HG03064 (cell line): ENCODE data around the gene SARNP.

Source experiments
- ATAC-seq: cut with Tn5 transposase; IDR thresholded peaks from one replicate; pipeline ENCODE4 v1.9.1; 2021; ENCODE audit warnings: low read depth; ENCODE audit not compliant: unreplicated experiment

SARNP gene

GRCh38 chr12:55715833-55716581 lies 101.5 kb downstream of the SARNP start, which contains the start of gene BLOC1S1:
Gene BLOC1S1 (plus strand): TSS chr12:55716046. CDS start chr12:55716052, 6 bp downstream.
- peak; percentile 84 for ATAC-seq

DNA sequence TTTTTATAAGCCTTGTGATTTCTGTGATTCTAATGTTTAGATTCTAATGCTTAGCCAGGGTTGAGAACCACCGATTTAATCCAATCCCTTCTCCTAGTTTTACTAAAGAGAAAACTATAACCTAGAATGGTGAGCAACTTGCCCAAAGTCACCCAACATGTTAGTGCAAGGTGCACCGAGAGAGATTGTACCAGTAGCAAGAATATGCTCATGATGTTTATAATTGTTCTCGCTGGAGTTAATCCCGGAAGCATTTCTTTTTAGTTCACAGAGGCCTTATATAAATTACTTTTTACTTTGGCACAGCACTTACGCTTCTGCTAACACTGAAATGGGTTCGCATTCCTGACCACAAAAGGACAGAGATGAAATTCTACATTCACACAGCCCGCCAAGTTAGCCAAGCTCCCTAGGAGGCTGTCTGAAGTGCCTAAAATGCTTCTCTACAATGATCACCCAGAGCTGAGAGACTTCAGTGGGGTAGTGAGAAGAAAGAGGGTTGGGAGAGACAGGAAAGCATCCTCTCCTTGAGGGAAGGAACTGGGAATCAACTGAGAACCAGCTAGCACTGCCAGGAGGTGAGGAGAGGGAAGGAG lies 102.3 kb downstream of the SARNP start:
- no peak for ATAC-seq

DNA sequence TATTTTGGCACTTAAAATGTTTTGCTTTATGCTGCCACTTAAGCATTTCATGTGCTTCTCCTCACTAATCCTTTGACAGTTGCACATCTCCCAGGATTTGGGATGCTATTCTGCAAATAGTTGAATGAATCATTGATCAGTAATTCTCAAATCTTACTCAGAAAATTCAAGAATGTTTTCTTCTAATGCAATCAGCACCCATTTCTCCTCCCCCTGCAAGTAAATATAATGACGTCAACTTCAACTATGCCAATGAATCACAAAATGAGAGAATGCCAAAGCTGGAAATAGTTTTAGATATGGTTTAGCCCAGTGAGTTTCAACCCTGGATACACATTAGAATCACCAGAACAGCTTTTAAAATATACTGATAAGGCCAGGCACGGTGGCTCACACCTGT lies 103.8 kb downstream of the SARNP start:
- no peak for ATAC-seq

GRCh38 chr12:55712700-55713415 lies 104.7 kb downstream of the SARNP start:
- no peak for ATAC-seq

GRCh38 chr12:55711786-55712553 lies 105.6 kb downstream of the SARNP start:
- no peak for ATAC-seq

DNA sequence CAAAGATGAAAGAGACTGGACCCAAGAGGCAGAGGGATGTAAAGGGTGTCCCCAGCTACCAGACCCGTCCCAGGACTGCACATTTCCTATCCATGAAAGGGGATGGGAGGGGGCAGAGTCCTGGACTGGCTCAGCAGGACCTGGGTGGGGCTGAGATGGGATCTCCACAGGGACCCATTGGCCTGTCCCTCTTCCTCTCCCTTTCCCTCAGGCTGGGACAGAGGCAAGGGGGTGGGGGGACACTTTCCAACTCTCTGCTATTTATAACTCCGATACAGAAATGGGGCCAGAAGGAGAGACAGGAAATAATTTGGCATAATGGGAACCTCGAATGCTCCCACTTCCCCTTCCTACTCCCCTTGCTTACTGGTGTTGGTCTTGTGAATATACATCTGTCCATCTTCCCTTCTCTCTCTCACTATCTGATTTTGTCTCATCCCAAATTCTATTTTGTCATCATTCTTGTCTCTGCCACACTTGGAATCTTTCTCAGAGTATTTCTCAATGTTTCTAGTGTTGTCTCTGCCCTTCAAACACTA lies 108.8 kb downstream of the SARNP start:
- ATAC-seq, result no peak

DNA sequence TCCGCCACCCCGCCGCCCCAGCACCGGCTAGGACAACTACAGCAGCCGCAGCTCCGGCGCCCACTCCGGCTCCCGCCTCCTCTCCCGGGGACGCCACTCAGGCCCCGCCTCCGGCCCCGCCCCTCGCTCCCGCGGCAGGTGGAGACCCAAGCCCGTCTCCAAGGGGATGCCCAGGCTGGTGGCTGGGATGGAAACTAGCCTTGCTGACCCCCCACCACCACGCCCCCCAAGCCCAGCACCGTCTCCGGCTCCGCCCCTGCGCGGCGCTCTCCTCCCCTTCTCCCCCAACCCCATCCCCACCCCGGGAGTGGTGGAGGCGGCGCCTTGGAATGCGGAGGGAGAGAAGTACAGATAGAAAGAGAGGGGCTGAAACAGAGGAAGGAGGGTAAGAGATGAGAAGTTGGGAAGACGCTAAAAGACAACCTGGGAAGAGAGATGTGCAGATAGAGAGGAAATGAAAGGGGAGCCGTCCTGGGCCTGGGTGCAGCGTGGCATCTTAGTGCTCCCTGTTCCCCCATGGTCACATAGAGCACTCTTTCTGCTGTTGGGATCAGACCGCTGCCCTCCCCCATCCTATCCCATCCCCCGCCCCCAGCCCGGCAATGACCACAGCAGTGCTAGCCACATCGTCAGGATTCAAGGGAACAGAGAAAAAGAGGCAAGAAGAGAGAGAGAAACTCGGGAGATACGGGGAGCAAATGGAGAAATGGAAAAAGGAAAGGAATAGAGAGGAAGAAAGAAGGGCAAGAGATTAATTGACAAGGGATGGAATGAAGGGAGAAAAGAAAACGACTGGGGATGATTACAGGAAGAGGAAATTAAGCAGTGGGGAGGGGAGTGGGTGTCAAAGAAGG lies 109.5 kb downstream of the SARNP start, which contains the start of gene ITGA7:
ITGA7 (minus strand) TSS at position 64 of the 854 bp plus-strand sequence. CDS start 222 bp downstream, outside the sequence.
- no peak for ATAC-seq
